Muscle of back (tissue), 11 donors: ENCODE results near the gene BBS1. TPM values are rescaled to one million over a fixed set of nuclear protein-coding genes. Genes with fewer than 3 reads are reported as not detected.

Source experiments
- DNase-seq, 3 donors: peaks; one replicate each; pipeline versions ENCODE4 v3.0.0 to v3.0.0-alpha.2; 2013
- polyA plus RNA-seq, 10 donors: library from polyadenylated mRNA; unstranded; fragments of 120-200 nt; gene quantifications; one replicate each; pipeline ENCODE4 v1.2.1, GENCODE V29; 2013; ENCODE audit not compliant: insufficient read length in 10 of 10

BBS1 gene
- polyA plus RNA-seq, 10 donors = 11.6 to 31.7 (median 18.2) TPM

DNA sequence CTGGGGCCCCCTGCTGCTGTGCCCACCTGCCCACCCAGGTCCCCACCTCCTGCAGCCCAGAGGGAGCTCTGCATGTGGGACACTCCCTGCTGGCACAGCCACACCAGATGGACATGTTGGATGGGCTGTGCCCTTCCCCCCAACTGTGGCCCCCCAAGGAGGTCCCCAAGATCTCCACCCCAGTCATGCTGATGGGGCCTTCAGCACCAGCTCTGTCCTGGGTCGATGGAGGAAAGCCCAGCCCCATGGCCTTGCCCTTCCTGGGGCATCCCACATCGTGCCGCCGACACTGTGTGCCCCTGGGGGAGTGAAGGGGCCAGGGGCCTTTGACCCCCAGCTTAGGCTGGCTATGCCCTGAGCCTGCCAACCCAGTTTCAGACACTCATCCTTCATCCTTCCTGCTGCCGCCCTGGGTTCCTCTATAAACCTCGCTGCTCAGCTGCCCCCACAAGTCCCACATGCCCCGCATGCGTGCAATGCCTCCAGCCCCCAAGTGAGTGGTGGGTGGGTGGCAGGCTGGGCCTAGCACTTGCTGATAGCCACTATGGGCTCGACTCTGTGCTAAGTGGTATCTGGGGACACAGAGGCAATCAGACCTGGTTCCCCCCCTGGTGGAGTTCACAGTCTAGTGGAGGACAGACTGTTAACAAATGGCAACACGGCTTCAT, 34.1 kb upstream of the BBS1 start:
- no peak for DNase-seq

DNA sequence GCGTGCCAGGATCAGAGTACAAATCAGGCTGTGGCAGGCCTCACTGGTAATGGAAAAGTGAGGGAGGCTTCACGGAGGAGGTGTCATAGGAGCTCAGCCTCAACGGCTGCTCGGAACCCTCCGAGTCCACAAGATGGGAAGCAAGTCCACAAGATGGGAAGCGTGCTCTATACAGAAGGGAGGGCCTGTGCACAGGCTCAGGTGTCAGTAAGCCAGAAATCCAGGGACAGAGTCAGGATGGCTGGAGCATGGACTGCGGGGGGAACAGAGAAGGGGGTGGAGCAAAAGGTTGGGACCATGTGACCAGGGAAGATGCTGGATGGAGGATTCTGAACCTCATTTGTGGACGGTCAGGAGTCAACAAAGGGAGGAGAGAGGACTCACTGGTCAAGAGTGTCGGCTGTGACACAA, 33.6 kb upstream of the BBS1 start:
- DNase-seq = no peak

DNA sequence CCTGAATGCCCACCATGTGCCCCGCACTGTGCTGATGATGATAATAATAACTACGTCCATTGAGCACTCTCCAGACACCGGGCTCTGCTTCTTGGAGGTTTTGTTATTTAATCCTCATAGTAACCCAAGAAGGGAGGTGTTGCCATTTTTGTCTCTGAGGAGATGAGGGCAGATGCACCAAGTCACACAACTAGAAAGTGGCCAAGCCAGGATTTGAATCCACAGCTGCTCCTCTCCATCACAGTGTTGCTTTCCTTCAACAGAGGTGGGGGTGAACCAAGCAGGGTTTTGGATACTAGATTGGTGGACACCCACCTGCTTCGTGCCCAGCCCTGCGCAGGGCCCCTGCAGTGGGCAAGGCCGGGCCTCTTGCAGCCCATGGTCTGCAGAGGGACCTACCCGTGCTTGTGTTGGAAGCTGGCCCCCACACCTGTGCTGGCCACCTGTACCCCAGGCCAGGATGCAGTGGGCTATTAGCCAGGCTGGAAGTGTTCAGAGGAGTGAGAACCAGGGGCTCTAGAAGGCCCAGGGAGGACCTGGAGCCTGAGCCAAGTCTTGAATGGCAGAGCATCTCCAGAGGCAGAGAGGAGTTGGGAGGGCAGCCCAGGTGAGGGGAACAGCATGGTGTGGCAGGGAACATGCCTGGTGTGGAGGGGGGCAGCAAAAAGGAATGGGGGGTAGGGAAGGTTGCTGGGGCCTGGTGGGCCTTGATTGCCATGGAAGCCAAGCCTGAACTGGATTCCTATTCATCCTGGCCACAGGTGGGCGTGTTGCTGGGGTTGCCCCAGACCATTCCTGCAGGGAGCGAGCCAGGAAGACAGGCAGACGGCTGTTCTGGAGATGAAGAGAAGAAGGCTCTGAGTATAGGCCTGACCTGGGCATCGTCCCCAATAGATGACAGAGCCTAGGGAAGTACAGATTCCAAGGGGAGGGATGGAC, 32.9 kb upstream of the BBS1 start:
- no peak for DNase-seq

DNA sequence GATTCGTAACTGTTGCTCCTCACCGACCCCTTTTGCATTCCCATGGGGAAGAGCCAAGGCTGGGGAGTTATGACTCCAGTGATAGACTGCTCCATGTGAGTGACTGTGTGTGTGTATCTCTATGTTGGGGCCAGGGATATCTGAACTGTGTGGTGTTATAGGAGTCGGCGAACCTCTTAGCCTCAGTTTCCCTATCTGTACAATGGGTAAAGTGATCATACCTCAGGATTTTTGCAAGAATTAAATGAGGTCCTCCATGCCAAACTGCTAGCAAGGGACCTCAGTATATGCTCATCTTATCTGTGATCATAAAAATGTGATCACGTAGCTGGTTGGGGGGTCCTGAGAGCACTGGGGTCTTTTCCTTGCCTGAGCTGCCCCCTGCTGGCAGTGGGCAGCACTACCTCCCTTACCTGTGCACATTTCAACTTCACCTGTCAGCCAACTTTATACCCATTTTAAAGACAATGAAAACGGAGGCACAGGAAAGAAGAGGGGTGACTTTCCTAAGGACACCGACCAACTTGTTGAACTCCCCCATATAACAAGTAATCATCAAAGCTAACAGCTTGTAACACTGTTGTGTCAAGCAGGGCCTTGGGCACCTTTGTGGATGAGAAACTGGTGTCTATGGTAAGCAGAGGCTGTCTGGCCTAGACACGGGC, 31.6 kb upstream of the BBS1 start:
- DNase-seq = no peak

DNA sequence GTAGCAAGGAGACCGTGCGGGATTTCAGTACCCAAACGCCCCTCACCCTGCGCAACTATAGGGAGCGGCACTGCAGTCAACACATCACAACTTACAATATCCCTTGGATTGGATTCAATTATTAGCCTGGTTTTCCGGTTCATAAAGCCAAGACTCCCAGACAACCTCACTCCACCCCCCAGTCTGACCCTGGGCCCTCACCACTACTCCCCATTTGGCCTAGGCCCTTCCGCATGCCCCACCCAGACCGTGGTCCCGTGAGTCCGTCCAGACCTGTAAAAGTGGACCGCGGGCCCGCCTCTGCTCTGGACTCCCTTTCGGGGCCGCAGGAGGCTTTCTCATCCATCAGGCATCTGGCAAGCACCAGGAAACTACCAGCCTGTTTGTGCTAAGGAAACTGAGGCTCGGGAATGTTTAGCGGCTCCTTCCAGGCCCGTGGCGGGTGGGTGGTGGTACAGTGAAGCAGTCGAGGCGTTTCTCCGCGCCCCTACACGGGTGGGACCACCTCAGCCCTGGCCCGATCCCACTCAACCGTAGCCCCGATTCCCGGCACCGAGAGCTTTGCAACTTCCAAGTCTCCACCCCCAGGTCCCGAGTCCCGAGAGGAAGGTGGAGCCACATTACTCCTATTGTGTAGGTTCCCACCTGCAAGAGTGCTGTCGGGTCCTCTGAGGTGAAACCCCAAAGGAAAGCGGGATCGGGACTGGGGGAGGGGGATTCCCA, 30.9 kb upstream of the BBS1 start:
- no peak for DNase-seq

DNA sequence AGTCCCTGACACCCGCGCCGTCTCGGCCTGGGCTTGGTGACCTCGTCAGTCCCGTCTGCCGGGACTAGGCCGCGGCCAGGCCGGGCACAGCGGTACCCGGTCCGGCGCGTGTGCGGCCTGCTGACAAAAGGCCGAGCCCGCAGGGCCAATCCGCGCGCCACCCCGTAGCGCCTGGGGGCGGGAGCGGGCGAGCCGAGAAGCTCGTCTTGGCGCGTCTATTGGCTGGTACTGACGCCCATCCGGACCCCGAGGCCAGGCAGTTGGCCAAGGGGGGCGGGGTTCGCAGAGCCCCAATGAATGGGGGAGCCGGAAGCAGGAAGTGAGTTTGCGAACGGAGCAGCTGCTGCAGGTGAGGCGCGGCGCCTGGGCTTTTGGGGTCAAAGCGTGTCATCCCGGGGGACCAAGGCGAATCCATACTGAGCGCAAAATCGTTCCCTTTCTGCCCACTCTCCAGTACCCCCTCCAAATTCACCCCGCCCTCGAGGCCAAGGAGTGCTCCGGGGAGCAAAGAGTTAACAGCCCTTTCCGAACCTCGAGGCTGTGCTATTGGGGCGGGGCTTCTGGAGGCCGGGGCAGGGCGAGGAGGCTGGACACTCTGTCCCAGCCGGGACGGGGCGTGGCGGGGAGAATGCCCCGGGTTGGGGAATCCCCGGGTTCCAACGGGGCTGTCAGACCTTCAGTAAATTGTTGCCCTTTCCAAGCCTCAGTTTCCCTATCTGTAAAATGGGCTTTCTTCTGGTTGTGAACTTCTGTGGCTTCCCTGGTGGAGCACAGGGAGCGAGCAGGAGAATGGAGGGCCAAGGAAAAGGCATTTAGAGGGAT, 30.1 kb upstream of the BBS1 start, which contains the start of gene DPP3:
DPP3 (plus strand) TSS at position 318 of the 822 bp plus-strand sequence. CDS start 1,767 bp downstream, outside the sequence.
- DNase-seq = peak; percentile 96 to 99 (median 98)

DNA sequence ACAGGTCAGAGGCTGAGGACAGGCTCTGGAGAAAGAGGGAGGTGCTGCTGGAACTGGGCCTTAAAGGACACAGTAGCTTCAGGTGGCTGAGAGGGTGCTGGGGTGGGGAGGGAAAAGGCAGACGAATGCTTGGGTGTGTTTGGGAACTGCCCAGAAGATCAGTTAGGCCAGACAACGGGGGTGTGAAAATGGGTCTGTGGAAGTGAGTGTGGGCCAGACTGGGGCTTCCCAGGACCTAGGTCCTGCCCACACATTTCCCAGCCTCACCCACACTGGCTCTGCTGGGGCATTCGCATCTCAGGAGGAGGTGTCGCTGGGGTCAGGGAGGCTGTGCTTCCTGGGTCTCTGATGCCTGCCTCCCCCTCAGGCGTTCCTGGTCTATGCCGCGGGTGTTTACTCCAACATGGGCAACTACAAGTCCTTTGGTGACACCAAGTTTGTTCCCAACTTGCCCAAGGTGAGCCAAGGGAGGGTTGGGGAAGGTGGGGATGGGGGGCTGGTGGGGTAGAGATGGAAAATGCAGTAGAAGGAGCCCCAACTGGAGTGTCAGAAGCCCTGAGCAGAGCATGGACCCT, 25.5 kb upstream of the BBS1 start:
- no peak for DNase-seq

DNA sequence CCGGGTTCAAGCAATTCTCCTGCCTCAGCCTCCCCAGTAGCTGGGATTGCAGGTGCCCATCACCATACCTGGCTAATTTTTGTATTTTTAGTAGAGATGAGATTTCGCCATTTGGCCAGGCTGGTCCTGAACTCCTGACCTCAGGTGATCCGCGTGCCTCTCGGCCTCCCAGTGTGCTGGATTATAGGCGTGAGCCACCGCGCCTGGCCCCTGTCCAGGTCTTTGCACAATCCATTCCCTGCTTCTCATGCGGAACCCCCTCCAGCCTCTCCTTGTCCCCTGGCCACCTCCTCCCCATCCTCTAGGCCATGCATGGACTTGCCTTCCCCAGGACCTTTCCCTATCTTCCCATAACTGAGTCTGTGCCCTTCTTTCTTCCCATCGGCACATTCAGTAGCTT, 21.5 kb upstream of the BBS1 start:
- no peak for DNase-seq

DNA sequence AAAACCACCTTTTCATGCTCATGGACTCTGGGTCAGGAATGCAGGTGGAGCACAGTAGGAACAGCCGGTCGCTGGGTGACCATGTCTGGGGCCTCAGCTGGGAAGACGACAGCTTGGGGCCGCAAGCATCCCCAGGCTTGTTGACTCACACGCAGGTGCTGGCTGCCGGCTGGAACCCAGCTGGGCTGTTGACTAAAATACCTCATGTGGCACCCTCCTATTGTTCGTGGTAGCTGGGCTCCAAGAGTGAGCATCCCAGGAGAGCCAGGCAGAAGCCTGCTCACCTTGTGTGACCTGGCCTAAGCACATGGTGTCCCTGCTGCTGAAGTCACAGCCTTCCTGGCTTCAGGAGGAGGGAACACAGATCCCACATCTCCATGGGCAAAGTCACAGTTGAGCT, 20.8 kb upstream of the BBS1 start:
- no peak for DNase-seq

DNA sequence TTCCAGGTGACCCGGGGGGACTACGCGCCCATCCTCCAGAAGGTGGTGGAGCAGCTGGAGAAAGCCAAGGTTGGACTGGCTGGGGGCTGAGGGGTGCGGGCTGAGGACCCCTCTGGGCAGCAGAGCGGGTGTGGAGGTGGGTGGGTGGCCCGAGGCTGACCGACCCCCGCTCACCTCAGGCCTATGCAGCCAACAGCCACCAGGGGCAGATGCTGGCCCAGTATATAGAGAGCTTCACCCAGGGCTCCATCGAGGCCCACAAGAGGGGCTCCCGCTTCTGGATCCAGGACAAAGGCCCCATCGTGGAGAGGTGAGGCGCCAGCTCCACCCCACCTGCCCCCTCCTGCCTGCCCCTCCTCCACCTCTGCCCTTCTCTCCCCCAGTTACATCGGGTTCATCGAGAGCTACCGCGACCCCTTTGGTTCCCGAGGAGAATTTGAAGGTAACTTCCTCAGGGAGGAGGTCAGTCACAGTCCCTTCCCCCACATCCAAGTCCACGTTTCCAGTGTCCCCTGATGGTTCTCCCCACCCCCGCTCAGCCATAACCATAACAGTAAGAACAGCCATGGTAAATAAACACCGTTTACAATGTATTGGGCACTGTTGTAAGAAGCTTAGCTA, 19.0 kb upstream of the BBS1 start:
- no peak for DNase-seq

DNA sequence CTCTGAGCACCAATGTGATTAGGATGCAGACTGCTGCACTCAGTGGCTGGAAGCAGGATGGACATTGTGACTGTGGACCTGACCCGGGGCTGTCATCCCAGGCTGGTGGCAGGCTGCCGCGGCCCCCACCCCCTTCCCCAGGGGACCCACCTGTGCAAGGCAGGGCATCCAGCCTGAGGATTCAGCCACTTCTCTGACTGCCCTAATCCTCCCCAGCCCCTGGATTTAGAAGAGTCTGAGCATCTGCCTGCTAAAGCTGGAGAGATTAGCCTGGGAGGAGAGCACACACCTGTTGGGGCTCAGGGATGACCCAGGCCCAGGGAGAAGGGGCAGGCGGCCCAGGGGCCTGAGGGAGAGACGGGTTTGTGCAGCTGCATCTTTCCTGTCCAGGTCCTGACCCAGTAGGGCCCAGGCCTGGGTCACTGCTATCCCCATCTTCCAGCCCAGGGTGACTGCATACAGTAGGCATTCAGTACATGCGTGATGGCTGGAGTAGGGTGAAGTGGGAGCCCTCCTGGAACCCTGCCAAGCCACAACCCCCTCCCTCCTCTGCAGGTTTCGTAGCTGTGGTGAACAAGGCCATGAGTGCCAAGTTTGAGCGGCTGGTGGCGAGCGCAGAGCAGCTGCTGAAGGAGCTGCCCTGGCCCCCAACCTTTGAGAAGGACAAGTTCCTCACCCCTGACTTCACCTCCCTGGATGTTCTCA, 18.1 kb upstream of the BBS1 start:
- no peak for DNase-seq

DNA sequence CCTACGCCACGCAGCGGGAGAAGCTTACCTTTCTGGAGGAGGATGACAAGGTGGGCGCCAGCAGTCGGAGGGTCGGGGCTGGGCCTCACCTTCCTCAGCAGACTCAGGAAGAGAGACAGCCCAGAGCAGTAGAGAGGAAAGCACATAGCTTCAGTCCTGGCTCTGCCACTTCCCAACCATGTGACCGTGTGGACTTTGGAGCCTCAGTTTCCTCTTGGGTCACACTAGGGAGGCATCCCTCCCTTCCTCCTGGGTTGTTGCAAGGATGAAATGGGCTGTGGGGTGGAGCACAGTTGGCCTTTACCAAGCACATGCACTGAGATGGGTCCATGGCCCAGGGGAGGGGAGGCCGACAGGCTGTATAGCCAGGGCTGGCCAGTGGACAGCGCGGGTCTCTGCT, 17.3 kb upstream of the BBS1 start:
- no peak for DNase-seq

DNA sequence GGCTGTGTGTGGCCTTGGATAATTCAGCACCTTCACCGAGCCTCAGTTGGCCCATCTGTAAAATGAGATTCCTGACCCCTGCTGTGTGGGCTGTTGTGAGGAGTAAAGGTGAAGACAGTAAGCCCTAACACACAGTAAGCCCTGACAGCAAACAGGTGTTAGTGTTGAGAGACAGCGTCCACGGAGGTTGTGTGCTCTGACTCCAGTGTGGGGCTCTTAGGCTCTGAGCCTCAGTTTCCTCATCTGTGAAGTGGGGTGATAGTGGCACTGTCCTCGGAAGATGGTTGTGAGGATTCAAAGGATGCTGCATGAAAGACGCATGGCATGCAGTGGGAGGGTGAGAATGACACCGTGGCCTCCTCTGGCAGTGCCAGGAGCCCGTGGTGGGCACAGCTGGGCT, 16.0 kb upstream of the BBS1 start:
- no peak for DNase-seq

DNA sequence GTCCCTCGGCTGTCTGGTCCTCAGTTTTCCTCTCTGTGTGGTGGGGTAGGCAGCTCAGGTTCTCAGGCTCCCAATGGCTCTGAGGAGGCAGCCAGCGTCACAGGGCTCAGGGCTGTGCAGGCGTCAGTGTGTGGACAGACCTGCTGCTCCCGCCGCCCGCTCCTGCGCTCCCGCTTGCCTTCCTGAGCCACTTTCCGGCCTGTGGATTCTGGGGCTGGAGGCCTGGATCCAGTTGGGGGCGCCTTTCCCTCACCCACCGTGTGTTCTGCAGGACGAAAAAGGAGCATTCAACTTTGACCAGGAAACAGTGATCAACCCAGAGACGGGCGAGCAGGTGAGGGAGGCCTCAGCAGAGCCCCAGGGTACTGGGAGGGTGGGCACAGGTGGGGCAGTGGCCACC, 15.5 kb upstream of the BBS1 start:
- no peak for DNase-seq

DNA sequence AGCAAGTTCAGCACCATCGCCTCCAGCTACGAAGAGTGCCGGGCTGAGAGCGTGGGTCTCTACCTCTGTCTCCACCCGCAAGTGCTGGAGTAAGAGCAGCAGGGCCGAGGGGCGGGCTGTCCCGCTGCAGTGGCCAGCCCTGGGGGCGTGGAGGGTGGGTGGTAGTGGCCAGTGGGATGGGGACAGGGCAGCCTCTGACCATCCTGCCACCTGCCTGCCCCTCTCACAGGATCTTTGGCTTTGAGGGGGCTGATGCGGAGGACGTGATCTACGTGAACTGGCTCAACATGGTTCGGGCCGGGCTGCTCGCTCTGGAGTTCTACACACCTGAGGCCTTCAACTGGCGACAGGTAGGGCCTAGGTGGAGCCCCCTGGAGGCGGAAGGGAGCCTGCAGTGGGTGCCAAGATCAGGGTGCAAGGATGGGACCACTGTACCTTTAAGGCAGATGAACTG, 15.0 kb upstream of the BBS1 start:
- no peak for DNase-seq

DNA sequence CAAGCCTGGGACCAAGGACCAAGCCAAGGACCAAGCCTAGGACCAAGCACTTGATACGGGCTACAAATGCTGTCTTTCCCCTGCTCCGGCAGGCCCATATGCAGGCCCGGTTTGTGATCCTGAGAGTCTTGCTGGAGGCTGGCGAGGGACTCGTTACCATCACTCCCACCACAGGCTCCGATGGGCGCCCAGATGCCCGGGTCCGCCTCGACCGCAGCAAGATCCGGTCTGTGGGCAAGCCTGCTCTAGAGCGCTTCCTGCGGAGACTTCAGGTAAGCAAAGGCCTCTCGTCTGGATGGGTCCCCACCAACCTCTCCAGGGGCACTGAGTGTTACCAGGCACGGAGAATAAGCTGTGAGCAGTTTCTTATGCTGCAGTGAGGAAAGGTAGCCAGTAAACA, 13.2 kb upstream of the BBS1 start:
- no peak for DNase-seq

DNA sequence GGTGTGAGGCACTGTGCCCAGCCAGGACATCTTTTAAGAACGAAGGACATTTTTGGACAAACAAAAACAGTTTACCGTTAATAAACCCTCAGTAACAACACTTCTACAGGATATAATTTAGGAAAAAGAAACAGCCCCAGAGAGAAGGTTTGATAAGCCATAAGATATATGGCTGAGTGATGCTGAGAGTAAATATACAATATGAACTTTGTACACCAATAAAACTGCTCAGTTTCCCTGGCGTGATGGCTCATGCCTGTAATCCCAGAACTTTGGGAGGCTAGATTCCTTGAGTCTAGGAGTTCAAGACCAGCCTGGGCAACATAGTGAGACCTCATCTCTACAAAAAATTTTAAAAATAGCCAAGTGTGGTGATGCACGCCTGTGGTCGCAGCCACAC, 11.9 kb upstream of the BBS1 start:
- DNase-seq = no peak

DNA sequence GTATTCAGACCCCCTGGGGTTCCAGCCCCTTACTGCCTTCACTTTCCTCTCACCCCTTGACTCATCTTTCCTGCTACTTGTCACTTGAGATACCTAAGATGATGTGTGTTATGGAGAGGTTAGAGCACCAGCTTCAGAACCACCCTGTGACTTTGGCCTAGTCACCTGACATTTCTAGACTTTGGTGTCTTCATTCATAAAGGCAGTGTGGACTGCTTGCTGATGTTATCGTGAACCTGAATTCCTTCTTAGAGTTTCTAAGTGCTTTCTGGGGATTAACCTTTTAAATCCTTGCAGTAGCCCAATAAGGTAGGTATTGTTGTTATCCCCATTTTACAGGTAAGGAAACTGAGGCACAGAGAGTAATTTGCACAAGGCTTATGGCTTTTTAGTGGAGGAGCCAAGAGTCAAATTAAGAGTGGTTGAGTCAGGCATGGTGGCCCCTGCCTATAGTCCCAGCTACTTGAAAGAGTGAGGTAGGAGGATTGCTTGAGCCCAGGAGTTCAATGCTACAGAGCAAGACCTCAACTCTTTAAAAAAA, 5.1 kb upstream of the BBS1 start:
- no peak for DNase-seq

DNA sequence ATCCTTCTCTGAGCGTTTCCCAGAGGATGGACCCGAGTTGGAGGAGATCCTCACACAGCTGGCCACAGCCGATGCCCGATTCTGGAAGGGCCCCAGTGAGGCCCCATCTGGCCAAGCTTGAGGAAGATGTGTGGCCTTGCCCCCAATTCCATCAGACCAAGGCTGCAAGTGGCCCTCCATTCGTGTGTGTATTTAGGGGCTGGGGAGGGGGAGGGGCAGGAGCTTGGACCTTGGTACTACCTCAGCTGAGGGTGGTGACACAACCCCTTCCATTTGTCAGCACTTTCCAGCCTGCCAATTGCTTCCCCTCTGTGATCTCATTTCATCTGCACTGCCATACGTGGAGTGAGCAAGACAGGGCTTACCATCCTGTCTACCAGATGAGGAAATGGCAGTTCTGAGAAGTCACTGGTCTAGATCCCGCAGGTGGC, 1.3 kb upstream of the BBS1 start:
- peak; percentile 3 to 33 (median 5) for DNase-seq
